HEK293 (cell line): ENCODE measurements around the gene CUTC.

ENCODE experiments used
- BCL11B ChIP-seq: fragments of 450-650 bp; formaldehyde crosslinking; IDR thresholded peaks from 2 replicates; pipeline ENCODE4 v1.5.1; 2016; ENCODE audit warnings: low read depth, missing biosample characterization, missing genetic modification characterization
- KLF16 ChIP-seq: fragments of 450-650 bp; formaldehyde crosslinking; IDR thresholded peaks from 2 replicates; pipeline ENCODE4 v1.5.1; 2017; ENCODE audit warnings: missing biosample characterization, missing genetic modification characterization
- SCRT1 ChIP-seq: fragments of 450-650 bp; formaldehyde crosslinking; IDR thresholded peaks from 2 replicates; pipeline ENCODE4 v1.5.1; 2016; ENCODE audit warnings: missing biosample characterization, missing genetic modification characterization, borderline replicate concordance
- ZBTB21 ChIP-seq: fragments of 450-650 bp; formaldehyde crosslinking; IDR thresholded peaks from 2 replicates; pipeline ENCODE4 v1.5.1; 2017; ENCODE audit warnings: missing biosample characterization, missing genetic modification characterization
- ZBTB8A ChIP-seq: fragments of 450-650 bp; formaldehyde crosslinking; IDR thresholded peaks from 2 replicates; pipeline ENCODE4 v1.5.1; 2016; ENCODE audit warnings: missing biosample characterization, missing genetic modification characterization
- ZFHX2 ChIP-seq: fragments of 450-650 bp; formaldehyde crosslinking; conservative IDR thresholded peaks from 2 replicates; pipeline ENCODE4 v1.5.1; 2016; ENCODE audit warnings: missing biosample characterization, missing genetic modification characterization
- ZNF174 ChIP-seq: fragments of 450-650 bp; formaldehyde crosslinking; IDR thresholded peaks from 2 replicates; pipeline ENCODE4 v1.5.0; 2017; ENCODE audit warnings: missing biosample characterization, mild to moderate bottlenecking, missing genetic modification characterization
- ZNF23 ChIP-seq: fragments of 450-650 bp; formaldehyde crosslinking; IDR thresholded peaks from 2 replicates; pipeline ENCODE4 v1.5.1; 2016; ENCODE audit warnings: missing biosample characterization, missing genetic modification characterization, borderline replicate concordance
- ZNF274 ChIP-seq, 2 experiments: fragments of 200-500 bp in 1 of 2; fragments of 450-650 bp in 1 of 2; sonication (Bioruptor generic) in 1 of 2; formaldehyde crosslinking in 1 of 2; IDR thresholded peaks; 2 replicates each; pipeline versions ENCODE4 v1.5.1 to v1.6.1; 2014 to 2016; ENCODE audit warnings: borderline replicate concordance in 1 of 2, inconsistent platforms in 1 of 2, low read length in 1 of 2, missing biosample characterization in 1 of 2, missing genetic modification characterization in 1 of 2
- ZNF510 ChIP-seq: fragments of 450-650 bp; formaldehyde crosslinking; IDR thresholded peaks from 2 replicates; pipeline ENCODE4 v1.5.1; 2018; ENCODE audit warnings: mild to moderate bottlenecking, missing genetic modification characterization, missing biosample characterization; ENCODE audit not compliant: insufficient replicate concordance
- ZNF585B ChIP-seq: fragments of 450-650 bp; formaldehyde crosslinking; IDR thresholded peaks from 2 replicates; pipeline ENCODE4 v1.5.1; 2016; ENCODE audit warnings: missing biosample characterization, missing genetic modification characterization
- TF ChIP-seq, protein P1 (sequence below): fragments of 450-650 bp; formaldehyde crosslinking; IDR thresholded peaks from 2 replicates; pipeline ENCODE4 v1.5.1; 2016; ENCODE audit warnings: missing biosample characterization, missing genetic modification characterization, low read depth

DNA sequence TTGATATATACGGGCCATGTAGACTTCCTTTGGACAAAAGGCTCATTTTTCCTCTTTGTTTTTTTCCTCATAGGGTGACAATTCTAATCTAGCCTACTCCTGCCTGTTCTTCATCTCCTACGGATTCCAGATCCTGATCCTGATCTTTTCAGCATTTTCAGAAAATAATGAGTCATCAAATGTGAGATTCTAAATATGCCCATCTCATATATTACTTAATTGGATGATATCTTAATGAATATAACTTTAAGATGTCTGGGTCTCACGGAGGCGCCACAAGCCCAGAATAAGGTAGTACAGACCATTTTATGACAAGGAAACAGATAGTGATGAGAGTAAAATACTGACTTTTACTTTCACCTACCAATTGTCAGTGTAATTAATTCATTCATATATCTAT, 61.8 kb downstream of the CUTC start:
- TF ChIP-seq ZNF585B (tag by site-specific recombination), result no peak
- TF ChIP-seq ZNF510 (tag by site-specific recombination), result no peak
- no peak for TF ChIP-seq ZFHX2 (tag by site-specific recombination)
- no peak for TF ChIP-seq BCL11B
- TF ChIP-seq KLF16 (tag by site-specific recombination), result no peak
- TF ChIP-seq, protein P1, sequence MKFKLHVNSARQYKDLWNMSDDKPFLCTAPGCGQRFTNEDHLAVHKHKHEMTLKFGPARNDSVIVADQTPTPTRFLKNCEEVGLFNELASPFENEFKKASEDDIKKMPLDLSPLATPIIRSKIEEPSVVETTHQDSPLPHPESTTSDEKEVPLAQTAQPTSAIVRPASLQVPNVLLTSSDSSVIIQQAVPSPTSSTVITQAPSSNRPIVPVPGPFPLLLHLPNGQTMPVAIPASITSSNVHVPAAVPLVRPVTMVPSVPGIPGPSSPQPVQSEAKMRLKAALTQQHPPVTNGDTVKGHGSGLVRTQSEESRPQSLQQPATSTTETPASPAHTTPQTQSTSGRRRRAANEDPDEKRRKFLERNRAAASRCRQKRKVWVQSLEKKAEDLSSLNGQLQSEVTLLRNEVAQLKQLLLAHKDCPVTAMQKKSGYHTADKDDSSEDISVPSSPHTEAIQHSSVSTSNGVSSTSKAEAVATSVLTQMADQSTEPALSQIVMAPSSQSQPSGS (tag by site-specific recombination), result no peak
- no peak for TF ChIP-seq ZBTB21 (tag by site-specific recombination)
- TF ChIP-seq ZNF23 (tag by site-specific recombination), result no peak
- TF ChIP-seq ZNF274 (IDR thresholded peaks at IDR 0.05; ENCODE audit: low read length), result no peak
- TF ChIP-seq ZNF274 (tag by site-specific recombination; IDR thresholded peaks at IDR 0.05; ENCODE audit: borderline replicate concordance), result no peak
- TF ChIP-seq ZNF174 (tag by site-specific recombination), result no peak
- TF ChIP-seq ZBTB8A, result no peak
- no peak for TF ChIP-seq SCRT1
